ENCODE results near the gene DDX51. TPM values are rescaled to one million over a fixed set of nuclear protein-coding genes. Genes with fewer than 3 reads are reported as not detected.
A peak's percentile ranks its signal among the peaks of the same experiment; 100 is the strongest.

DDX51 gene
- total RNA-seq, result 4.3 TPM

GRCh38 chr12:132144115-132144809 is at the start of gene DDX51, which contains the start of gene NOC4L:
Gene DDX51 (minus strand): TSS chr12:132144319. CDS start chr12:132144296, 23 bp downstream.
Gene NOC4L (plus strand): TSS chr12:132144457. CDS start chr12:132144489, 32 bp downstream.
- peak within 1 kb of the TSS; percentile 97 to 99 for H3K4me3 ChIP-seq
- intact Hi-C loops (cut with DNase I), result loop anchor here (2.0 to 10.0 kb wide), 5 partner anchors 59 to 567 kb away; partner anchors contain the start of genes PGAM5, SFSWAP and ULK1
- no peak for TF ChIP-seq CTCF (IDR thresholded peaks at IDR 0.05)
- peak within 1 kb of the TSS; percentile 91 to 93 for H3K27ac ChIP-seq
- peak; percentile 74 to 96 for DNase-seq (ENCODE audit: low spot score in 2 of 2)
- H3K4me1 ChIP-seq, result peaks cover 4 to 16% of the 10 kb centered on the region in 2 donors
- H3K36me3 ChIP-seq, result peaks cover 40 to 46% of the 10 kb centered on the region in 2 donors
- H3K9me3 ChIP-seq, result no peaks in the 10 kb centered on the region
- no peaks in the 10 kb centered on the region for H3K27me3 ChIP-seq

- no peak overlapping the region for H3K4me3 ChIP-seq
- H3K27me3 ChIP-seq, result no peaks in the 10 kb centered on the region
- no peak overlapping the region for H3K27ac ChIP-seq
- DNase-seq (ENCODE audit: low spot score in 2 of 2), result no peak
- intact Hi-C loops (cut with DNase I), result loop anchor here (5.0 kb wide), 1 partner anchor 295 kb away; no protein-coding TSS in a partner anchor
- TF ChIP-seq CTCF (IDR thresholded peaks at IDR 0.05), result no peak
- peaks cover 7% of the 10 kb centered on the region in 2 donors for H3K4me1 ChIP-seq
- peaks cover 9 to 11% of the 10 kb centered on the region in 2 donors for H3K9me3 ChIP-seq
- no peaks in the 10 kb centered on the region for H3K36me3 ChIP-seq
These were observed 47.8 kb upstream of the DDX51 start for GRCh38 chr12:132191715-132192553.

- no peaks in the 10 kb centered on the region for H3K27me3 ChIP-seq
- no peak overlapping the region for H3K27ac ChIP-seq
- no peak for DNase-seq (ENCODE audit: low spot score in 2 of 2)
- H3K4me3 ChIP-seq, result no peak overlapping the region
- H3K36me3 ChIP-seq, result no peaks in the 10 kb centered on the region
- peaks cover 7% of the 10 kb centered on the region in 2 donors for H3K4me1 ChIP-seq
- intact Hi-C loops (cut with DNase I), result loop anchor here (5.0 kb wide), 1 partner anchor 296 kb away; no protein-coding TSS in a partner anchor
- peaks cover 17% of the 10 kb centered on the region in 2 donors for H3K9me3 ChIP-seq
- no peak for TF ChIP-seq CTCF (IDR thresholded peaks at IDR 0.05)
These were observed 46.8 kb upstream of the DDX51 start for GRCh38 chr12:132190834-132191500.

GRCh38 chr12:132190012-132190755 is 46.1 kb upstream of the DDX51 start:
- Histone ChIP-seq H3K27ac (peak overlapping the region; percentile 37 to 76), H3K4me3 (peak overlapping the region; percentile 54 to 73), H3K4me1 (peaks cover 7% of the 10 kb centered on the region in 2 donors), H3K36me3 (no peaks in the 10 kb centered on the region), H3K27me3 (no peaks in the 10 kb centered on the region), H3K9me3 (peaks cover 17 to 23% of the 10 kb centered on the region in 2 donors)
- intact Hi-C loops (cut with DNase I), result loop anchor here (5.0 kb wide), 1 partner anchor 297 kb away; no protein-coding TSS in a partner anchor
- DNase-seq (ENCODE audit: low spot score in 2 of 2), result no peak
- TF ChIP-seq CTCF (IDR thresholded peaks at IDR 0.05), result no peak

Data from ascending aorta (tissue), 2 donors.